Measurements from ENCODE around the gene PTPRM.

DNA sequence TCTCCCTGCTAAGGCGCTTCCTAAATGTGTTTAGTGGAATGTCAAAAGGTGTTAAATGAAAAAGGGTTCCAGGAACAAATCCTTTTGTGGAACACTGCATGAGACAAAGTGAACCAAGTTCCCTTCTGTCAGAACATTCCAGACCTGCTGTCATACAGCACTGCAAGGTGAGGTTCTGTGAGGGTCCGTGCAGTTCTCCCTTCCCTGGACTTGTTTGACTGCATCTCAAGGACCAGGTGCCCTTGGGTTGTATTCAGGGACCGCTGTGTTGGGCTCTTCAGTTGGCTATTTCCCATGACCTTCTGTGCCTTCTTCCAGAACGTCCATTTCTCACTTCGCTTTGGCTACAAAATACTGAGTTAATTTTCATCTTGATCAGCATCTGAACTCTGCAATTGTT, 328.2 kb downstream of the PTPRM start:
- TF ChIP-seq, protein P1, sequence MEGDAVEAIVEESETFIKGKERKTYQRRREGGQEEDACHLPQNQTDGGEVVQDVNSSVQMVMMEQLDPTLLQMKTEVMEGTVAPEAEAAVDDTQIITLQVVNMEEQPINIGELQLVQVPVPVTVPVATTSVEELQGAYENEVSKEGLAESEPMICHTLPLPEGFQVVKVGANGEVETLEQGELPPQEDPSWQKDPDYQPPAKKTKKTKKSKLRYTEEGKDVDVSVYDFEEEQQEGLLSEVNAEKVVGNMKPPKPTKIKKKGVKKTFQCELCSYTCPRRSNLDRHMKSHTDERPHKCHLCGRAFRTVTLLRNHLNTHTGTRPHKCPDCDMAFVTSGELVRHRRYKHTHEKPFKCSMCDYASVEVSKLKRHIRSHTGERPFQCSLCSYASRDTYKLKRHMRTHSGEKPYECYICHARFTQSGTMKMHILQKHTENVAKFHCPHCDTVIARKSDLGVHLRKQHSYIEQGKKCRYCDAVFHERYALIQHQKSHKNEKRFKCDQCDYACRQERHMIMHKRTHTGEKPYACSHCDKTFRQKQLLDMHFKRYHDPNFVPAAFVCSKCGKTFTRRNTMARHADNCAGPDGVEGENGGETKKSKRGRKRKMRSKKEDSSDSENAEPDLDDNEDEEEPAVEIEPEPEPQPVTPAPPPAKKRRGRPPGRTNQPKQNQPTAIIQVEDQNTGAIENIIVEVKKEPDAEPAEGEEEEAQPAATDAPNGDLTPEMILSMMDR (IDR thresholded peaks at IDR 0.05), result no peak
- no peak for TF ChIP-seq POLR2A (IDR thresholded peaks at IDR 0.05)
